ENCODE results near the gene ELL3. TPM values are rescaled to one million over a fixed set of nuclear protein-coding genes. Genes with fewer than 3 reads are reported as not detected.
"Not testable (repeated sequence)": the region's sequence is repeated elsewhere in the genome, so short reads cannot be mapped to it uniquely, and the experiment has no call there.

The ELL3 gene
- total and polyA plus RNA-seq, 2 experiments from 2014 or later, result 5.0 to 6.4 TPM

GRCh38 chr15:43824302-43825246 is 47.8 kb upstream of the ELL3 start, which contains the start of gene MFAP1:
MFAP1 (minus strand) TSS chr15:43824690; CDS start chr15:43824569, 121 bp downstream.
- Histone ChIP-seq H3K27ac (peak within 1 kb of the TSS; percentile 95), H3K4me1 (ENCODE audit: insufficient read depth) (peaks cover 27% of the 10 kb centered on the region), H3K36me3 (replicated peaks; ENCODE audit: insufficient read depth, low read depth) (no peaks in the 10 kb centered on the region), H3K9me2 (replicated peaks; ENCODE audit: insufficient read depth) (no peaks in the 10 kb centered on the region), H3K4me3 (peak within 1 kb of the TSS; percentile 85), H2AFZ (peak within 1 kb of the TSS; percentile 75), H3K27me3 (no peaks in the 10 kb centered on the region), H3K4me2 (peak within 1 kb of the TSS; percentile 90), H3K9me3 (ENCODE audit: low read depth) (no peaks in the 10 kb centered on the region), H4K20me1 (ENCODE audit: insufficient read depth, poor library complexity, severe bottlenecking) (no peaks in the 10 kb centered on the region), H3K79me2 (peaks cover 57% of the 10 kb centered on the region)
- no peak for TF ChIP-seq EZH2 (IDR thresholded peaks at IDR 0.05; ENCODE audit: borderline replicate concordance)
- TF ChIP-seq EZH2phosphoT487 (IDR thresholded peaks at IDR 0.05; ENCODE audit: low read depth, severe bottlenecking, unreplicated experiment), result no peak
- TF ChIP-seq, protein P1, sequence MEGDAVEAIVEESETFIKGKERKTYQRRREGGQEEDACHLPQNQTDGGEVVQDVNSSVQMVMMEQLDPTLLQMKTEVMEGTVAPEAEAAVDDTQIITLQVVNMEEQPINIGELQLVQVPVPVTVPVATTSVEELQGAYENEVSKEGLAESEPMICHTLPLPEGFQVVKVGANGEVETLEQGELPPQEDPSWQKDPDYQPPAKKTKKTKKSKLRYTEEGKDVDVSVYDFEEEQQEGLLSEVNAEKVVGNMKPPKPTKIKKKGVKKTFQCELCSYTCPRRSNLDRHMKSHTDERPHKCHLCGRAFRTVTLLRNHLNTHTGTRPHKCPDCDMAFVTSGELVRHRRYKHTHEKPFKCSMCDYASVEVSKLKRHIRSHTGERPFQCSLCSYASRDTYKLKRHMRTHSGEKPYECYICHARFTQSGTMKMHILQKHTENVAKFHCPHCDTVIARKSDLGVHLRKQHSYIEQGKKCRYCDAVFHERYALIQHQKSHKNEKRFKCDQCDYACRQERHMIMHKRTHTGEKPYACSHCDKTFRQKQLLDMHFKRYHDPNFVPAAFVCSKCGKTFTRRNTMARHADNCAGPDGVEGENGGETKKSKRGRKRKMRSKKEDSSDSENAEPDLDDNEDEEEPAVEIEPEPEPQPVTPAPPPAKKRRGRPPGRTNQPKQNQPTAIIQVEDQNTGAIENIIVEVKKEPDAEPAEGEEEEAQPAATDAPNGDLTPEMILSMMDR (IDR thresholded peaks at IDR 0.05; ENCODE audit: poor library complexity), result no peak
- DNase-seq (ENCODE audit: low spot score), result peak; percentile 97
- 12% methylated on average over 46 of the region's 46 CpGs for WGBS (ENCODE audit: low lambda C conversion rate, missing lambda C conversion rate)

DNA sequence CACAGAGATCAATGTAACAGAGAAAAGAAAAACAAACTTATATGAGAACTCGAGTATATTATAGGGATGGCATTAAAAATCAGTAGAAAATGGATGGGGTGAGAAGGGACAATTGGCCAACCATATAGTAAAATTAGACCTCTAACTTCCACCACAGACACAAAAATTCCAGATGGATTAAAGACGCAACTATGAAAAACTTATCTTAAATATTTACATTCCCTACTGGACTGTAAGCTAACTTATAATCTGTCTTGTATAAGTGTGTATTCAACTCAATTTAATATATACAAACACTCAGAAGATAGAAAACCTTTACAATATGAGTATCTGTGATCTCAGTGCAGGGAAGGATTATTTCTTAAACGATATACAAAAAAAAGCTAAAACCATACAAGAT is 44.7 kb upstream of the ELL3 start:
- peaks cover 73% of the 10 kb centered on the region for H3K79me2 ChIP-seq
- no peak for DNase-seq (ENCODE audit: low spot score)
- TF ChIP-seq, protein P1 (IDR thresholded peaks at IDR 0.05; ENCODE audit: poor library complexity), result no peak
- TF ChIP-seq EZH2 (IDR thresholded peaks at IDR 0.05; ENCODE audit: borderline replicate concordance) (no peak), EZH2phosphoT487 (IDR thresholded peaks at IDR 0.05; ENCODE audit: low read depth, severe bottlenecking, unreplicated experiment) (no peak)
- H3K4me2 ChIP-seq, result peak overlapping the region; percentile 30
- H2AFZ ChIP-seq, result no peak overlapping the region
- peaks cover 5% of the 10 kb centered on the region for H4K20me1 ChIP-seq (ENCODE audit: insufficient read depth, poor library complexity, severe bottlenecking)
- H3K27ac ChIP-seq, result no peak overlapping the region
- no peaks in the 10 kb centered on the region for H3K36me3 ChIP-seq (replicated peaks; ENCODE audit: insufficient read depth, low read depth)
- peaks cover 19% of the 10 kb centered on the region for H3K4me1 ChIP-seq (ENCODE audit: insufficient read depth)
- no peaks in the 10 kb centered on the region for H3K9me3 ChIP-seq (ENCODE audit: low read depth)
- WGBS (ENCODE audit: low lambda C conversion rate, missing lambda C conversion rate), result 70% methylated on average over 3 of the region's 3 CpGs
- H3K9me2 ChIP-seq (replicated peaks; ENCODE audit: insufficient read depth), result no peaks in the 10 kb centered on the region
- no peak overlapping the region for H3K4me3 ChIP-seq
- H3K27me3 ChIP-seq, result no peaks in the 10 kb centered on the region

DNA sequence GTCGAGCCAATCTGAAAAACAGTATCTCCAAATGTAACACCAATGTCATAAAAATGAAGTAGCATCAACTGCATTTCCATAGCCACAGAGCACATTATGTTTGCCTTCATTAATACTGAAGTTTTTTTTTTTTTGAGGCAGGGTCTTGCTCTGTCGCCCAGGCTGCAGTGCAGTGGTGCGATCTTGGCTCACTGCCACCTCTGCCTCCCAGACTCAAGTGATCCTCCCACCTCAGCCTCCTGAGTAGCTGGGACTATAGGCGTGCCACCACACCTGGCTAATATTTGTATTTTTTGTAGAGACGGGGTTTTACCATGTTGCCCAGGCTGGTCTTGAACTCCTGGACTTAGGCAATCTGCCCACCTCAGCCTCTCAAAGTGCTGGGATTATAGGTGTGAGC is 38.3 kb upstream of the ELL3 start:
- not testable (repeated sequence) for H4K20me1 ChIP-seq (ENCODE audit: insufficient read depth, poor library complexity, severe bottlenecking); H3K9me3 ChIP-seq (ENCODE audit: low read depth); H3K4me3 ChIP-seq; H3K27me3 ChIP-seq; H3K36me3 ChIP-seq (replicated peaks; ENCODE audit: insufficient read depth, low read depth); H3K9me2 ChIP-seq (replicated peaks; ENCODE audit: insufficient read depth); H2AFZ ChIP-seq; DNase-seq (ENCODE audit: low spot score); H3K27ac ChIP-seq; H3K4me2 ChIP-seq; H3K4me1 ChIP-seq (ENCODE audit: insufficient read depth)
- peaks cover 21% of the 10 kb centered on the region for H3K79me2 ChIP-seq
- 100% methylated on average over 5 of the region's 5 CpGs for WGBS (ENCODE audit: low lambda C conversion rate, missing lambda C conversion rate)

- WGBS (ENCODE audit: low lambda C conversion rate, missing lambda C conversion rate), result 96% methylated on average over 6 of the region's 6 CpGs
- Histone ChIP-seq H3K79me2 (no peaks in the 10 kb centered on the region), H3K36me3 (replicated peaks; ENCODE audit: insufficient read depth, low read depth) (no peaks in the 10 kb centered on the region), H3K4me3 (no peak overlapping the region), H3K4me1 (ENCODE audit: insufficient read depth) (no peaks in the 10 kb centered on the region), H3K9me2 (replicated peaks; ENCODE audit: insufficient read depth) (no peaks in the 10 kb centered on the region), H3K4me2 (no peak overlapping the region), H2AFZ (no peak overlapping the region), H3K9me3 (ENCODE audit: low read depth) (no peaks in the 10 kb centered on the region), H3K27me3 (no peaks in the 10 kb centered on the region), H3K27ac (no peak overlapping the region), H4K20me1 (ENCODE audit: insufficient read depth, poor library complexity, severe bottlenecking) (no peaks in the 10 kb centered on the region)
- TF ChIP-seq EZH2 (IDR thresholded peaks at IDR 0.05; ENCODE audit: borderline replicate concordance) (no peak), EZH2phosphoT487 (IDR thresholded peaks at IDR 0.05; ENCODE audit: low read depth, severe bottlenecking, unreplicated experiment) (no peak)
- TF ChIP-seq, protein P1 (IDR thresholded peaks at IDR 0.05; ENCODE audit: poor library complexity), result no peak
- no peak for DNase-seq (ENCODE audit: low spot score)
Measured at GRCh38 chr15:43808960-43809678, 32.4 kb upstream of the ELL3 start.

Measured in hepatocyte (in vitro differentiated cells).